Kidney (tissue), 14 donors: Measurements from ENCODE around the gene SMYD3. TPM values are rescaled to one million over a fixed set of nuclear protein-coding genes. Genes with fewer than 3 reads are reported as not detected.

ENCODE experiments used
- DNase-seq, 5 donors: peaks; one replicate each; pipeline ENCODE4 v3.0.0-alpha.2; 2013 to 2020
- FAIRE-seq: peaks from 2 replicates; lab custom pipeline; 2012; peaks lifted over from hg19 to GRCh38; lab: Jason Lieb, UNC
- H3K27ac ChIP-seq, 2 donors: one replicate each; pipeline ENCODE4 v1.7.0; 2013; ENCODE audit warnings: low read depth in 2 of 2, low read length in 2 of 2, inconsistent platforms in 1 of 2
- H3K27me3 ChIP-seq: one replicate; pipeline ENCODE4 v1.7.1; 2013; ENCODE audit warnings: low read length, inconsistent platforms; ENCODE audit not compliant: control insufficient read depth, insufficient read depth
- H3K36me3 ChIP-seq, 3 donors: one replicate each; pipeline versions ENCODE4 v1.7.0 to v1.7.1; 2013; ENCODE audit warnings: low read length in 3 of 3, control low read depth in 1 of 3, inconsistent platforms in 1 of 3; ENCODE audit not compliant: insufficient read depth in 3 of 3, control insufficient read depth in 2 of 3
- H3K4me1 ChIP-seq, 3 donors: one replicate each; pipeline versions ENCODE4 v1.7.0 to v1.7.1; 2013; ENCODE audit warnings: low read length in 3 of 3, inconsistent platforms in 1 of 3, low read depth in 1 of 3; ENCODE audit not compliant: control insufficient read depth in 2 of 3, insufficient read depth in 2 of 3
- H3K4me3 ChIP-seq, 3 donors: one replicate each; pipeline versions ENCODE4 v1.7.0 to v1.8.1; 2013; ENCODE audit warnings: low read length in 3 of 3, control low read depth in 1 of 3, inconsistent platforms in 1 of 3
- H3K9ac ChIP-seq, 3 donors: one replicate each; pipeline versions ENCODE4 v1.7.0 to v1.7.1; 2013; ENCODE audit warnings: low read length in 3 of 3, control low read depth in 1 of 3, inconsistent platforms in 1 of 3
- H3K9me3 ChIP-seq, 3 donors: one replicate each; pipeline versions ENCODE4 v1.7.0 to v1.7.1; 2013; ENCODE audit warnings: low read length in 3 of 3, control low read depth in 1 of 3, inconsistent platforms in 1 of 3; ENCODE audit not compliant: control insufficient read depth in 2 of 3, insufficient read depth in 1 of 3
- intact Hi-C: fragments of 100-400 bp; cut with DNase I; formaldehyde crosslinking; loops from one replicate; pipeline ENCODE4 v1.11.1; 2022
- polyA plus RNA-seq: library from polyadenylated mRNA; stranded (reverse); fragments of 350-450 nt; fragmentation: Illumina TruSeq; extraction: RNeasy Lipid Tissue Mini Kit (QIAGEN cat#74804); gene quantifications from one replicate; pipeline ENCODE4 v1.2.3, GENCODE V29; 2014; ENCODE audit warnings: low read depth, low replicate concordance; ENCODE audit not compliant: insufficient read depth
- total RNA-seq: library from RNA; stranded (reverse); fragmentation: NEBNext Ultra II Directional; extraction: Animal tissue kit (Norgen Biotek cat#: 25700); gene quantifications from one replicate; pipeline ENCODE4 v1.2.1, GENCODE V29; 2021
- TF ChIP-seq, protein P1 (sequence below): IDR thresholded peaks from 3 replicates; pipeline ENCODE4 v1.5.1; 2012; ENCODE audit warnings: mild to moderate bottlenecking, moderate library complexity, borderline replicate concordance; ENCODE audit not compliant: insufficient read depth; ENCODE audit errors: extremely low read depth
- donor health status: control.
- donor health status: control.
- donor health status: control.
- donor health status: control.
- donor health status: control.
- donor health status: DM: yes; HTN: yes; CAD: no.
- donor health status: Normal renal cell carcinoma (clear cell type).

Gene SMYD3
- total and polyA plus RNA-seq, 2 donors from 2014 or later: 23.3 to 23.9 TPM

- intact Hi-C loops: no loop called here
- H3K27ac ChIP-seq: no peak overlapping the region
- H3K36me3 ChIP-seq: no peaks in the 10 kb centered on the region
- no peak for DNase-seq
- H3K9me3 ChIP-seq: no peaks in the 10 kb centered on the region
- no peak overlapping the region for H3K9ac ChIP-seq
- no peaks in the 10 kb centered on the region for H3K27me3 ChIP-seq
- no peaks in the 10 kb centered on the region for H3K4me1 ChIP-seq
- TF ChIP-seq, protein P1, sequence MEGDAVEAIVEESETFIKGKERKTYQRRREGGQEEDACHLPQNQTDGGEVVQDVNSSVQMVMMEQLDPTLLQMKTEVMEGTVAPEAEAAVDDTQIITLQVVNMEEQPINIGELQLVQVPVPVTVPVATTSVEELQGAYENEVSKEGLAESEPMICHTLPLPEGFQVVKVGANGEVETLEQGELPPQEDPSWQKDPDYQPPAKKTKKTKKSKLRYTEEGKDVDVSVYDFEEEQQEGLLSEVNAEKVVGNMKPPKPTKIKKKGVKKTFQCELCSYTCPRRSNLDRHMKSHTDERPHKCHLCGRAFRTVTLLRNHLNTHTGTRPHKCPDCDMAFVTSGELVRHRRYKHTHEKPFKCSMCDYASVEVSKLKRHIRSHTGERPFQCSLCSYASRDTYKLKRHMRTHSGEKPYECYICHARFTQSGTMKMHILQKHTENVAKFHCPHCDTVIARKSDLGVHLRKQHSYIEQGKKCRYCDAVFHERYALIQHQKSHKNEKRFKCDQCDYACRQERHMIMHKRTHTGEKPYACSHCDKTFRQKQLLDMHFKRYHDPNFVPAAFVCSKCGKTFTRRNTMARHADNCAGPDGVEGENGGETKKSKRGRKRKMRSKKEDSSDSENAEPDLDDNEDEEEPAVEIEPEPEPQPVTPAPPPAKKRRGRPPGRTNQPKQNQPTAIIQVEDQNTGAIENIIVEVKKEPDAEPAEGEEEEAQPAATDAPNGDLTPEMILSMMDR: no peak
- no peak overlapping the region for H3K4me3 ChIP-seq
- FAIRE-seq: no peak
Observed at GRCh38 chr1:246136477-246136876, 370.6 kb downstream of the SMYD3 start.

GRCh38 chr1:246134789-246135188 is 372.3 kb downstream of the SMYD3 start:
- intact Hi-C loops: no loop called here

DNA sequence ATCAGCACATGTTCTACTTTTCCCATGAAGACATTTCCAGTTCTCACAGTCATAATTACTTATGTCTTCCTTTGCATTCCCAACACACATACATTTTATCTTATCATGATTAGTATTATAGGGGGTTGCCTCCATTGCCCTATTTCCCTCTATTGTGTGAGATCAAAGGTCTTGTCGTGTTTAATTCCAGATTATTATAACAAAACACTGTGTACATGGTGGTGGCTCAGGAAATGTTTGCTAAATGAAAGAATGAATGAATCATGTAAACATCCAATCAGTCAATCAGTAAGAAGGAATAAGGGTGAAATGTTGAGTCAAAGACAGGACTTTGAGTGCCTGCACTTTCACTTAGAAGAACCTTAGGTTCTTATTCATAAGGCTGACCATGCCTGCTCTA is 376.0 kb downstream of the SMYD3 start:
- DNase-seq: no peak
- no peaks in the 10 kb centered on the region for H3K4me1 ChIP-seq
- no peak for FAIRE-seq

More at GRCh38 chr1:246134789-246135188, 372.3 kb downstream of the SMYD3 start:
- no peaks in the 10 kb centered on the region for H3K4me1 ChIP-seq
- H3K9me3 ChIP-seq: no peaks in the 10 kb centered on the region
- H3K27me3 ChIP-seq: no peaks in the 10 kb centered on the region
- H3K4me3 ChIP-seq: no peak overlapping the region
- DNase-seq (no peak), FAIRE-seq (no peak)
- no peaks in the 10 kb centered on the region for H3K36me3 ChIP-seq
- H3K27ac ChIP-seq: no peak overlapping the region
- TF ChIP-seq, protein P1: no peak
- no peak overlapping the region for H3K9ac ChIP-seq

More for the DNA sequence above, 376.0 kb downstream of the SMYD3 start:
- Histone ChIP-seq H3K9ac (no peak overlapping the region), H3K9me3 (no peaks in the 10 kb centered on the region), H3K36me3 (no peaks in the 10 kb centered on the region), H3K27me3 (no peaks in the 10 kb centered on the region), H3K4me3 (no peak overlapping the region), H3K27ac (no peak overlapping the region)
- intact Hi-C loops: no loop called here
- TF ChIP-seq, protein P1: no peak
